H9 (cell line): ENCODE results near the gene DTX3L. TPM values are rescaled to one million over a fixed set of nuclear protein-coding genes. Genes with fewer than 3 reads are reported as not detected.

Experiments
- DNase-seq: peaks from one replicate; pipeline ENCODE4 v3.0.0-alpha.2; 2017
- H2AFZ ChIP-seq: one replicate; pipeline ENCODE4 v1.6.1; 2013; ENCODE audit warnings: mild to moderate bottlenecking, low read length, control low read depth, moderate library complexity
- H2AK5ac ChIP-seq: 2 replicates; pipeline ENCODE4 v1.6.1; 2013; ENCODE audit warnings: low read length, control low read depth, mixed read lengths; ENCODE audit not compliant: insufficient read length
- H2BK120ac ChIP-seq: one replicate; pipeline ENCODE4 v1.6.1; 2013; ENCODE audit warnings: low read depth, mild to moderate bottlenecking, low read length, control low read depth, inconsistent platforms; ENCODE audit not compliant: poor library complexity, severe bottlenecking
- H2BK12ac ChIP-seq: 2 replicates; pipeline ENCODE4 v1.6.1; 2013; ENCODE audit warnings: low read length, control low read depth, mixed read lengths, low read depth; ENCODE audit not compliant: insufficient read length
- H2BK15ac ChIP-seq: 2 replicates; pipeline ENCODE4 v1.6.1; 2013; ENCODE audit warnings: low read depth, low read length, control low read depth
- H2BK20ac ChIP-seq: one replicate; pipeline ENCODE4 v1.6.1; 2013; ENCODE audit warnings: low read depth, mild to moderate bottlenecking, low read length, control low read depth, inconsistent platforms; ENCODE audit not compliant: poor library complexity, severe bottlenecking
- H2BK5ac ChIP-seq: 2 replicates; pipeline ENCODE4 v1.6.1; 2013; ENCODE audit warnings: low read length, control low read depth, mixed read lengths; ENCODE audit not compliant: insufficient read length
- H3K14ac ChIP-seq: 2 replicates; pipeline ENCODE4 v1.6.1; 2013; ENCODE audit warnings: low read length, control low read depth; ENCODE audit not compliant: insufficient read depth
- H3K18ac ChIP-seq: 2 replicates; pipeline ENCODE4 v1.6.1; 2013; ENCODE audit warnings: low read depth, mild to moderate bottlenecking, mixed read lengths, low read length, control low read depth; ENCODE audit not compliant: insufficient read length
- H3K23ac ChIP-seq: 2 replicates; pipeline ENCODE4 v1.6.1; 2013; ENCODE audit warnings: low read length, control low read depth, mixed read lengths, low read depth; ENCODE audit not compliant: insufficient read length
- H3K23me2 ChIP-seq: 2 replicates; pipeline ENCODE4 v1.6.1; 2013; ENCODE audit warnings: low read depth, mild to moderate bottlenecking, mixed read lengths, low read length, control low read depth; ENCODE audit not compliant: insufficient read length, poor library complexity, severe bottlenecking
- H3K27ac ChIP-seq: 2 replicates; pipeline ENCODE4 v1.5.1; 2013; ENCODE audit warnings: low read length, control low read depth, mixed read lengths, low read depth; ENCODE audit not compliant: insufficient read length
- H3K27me3 ChIP-seq: 2 replicates; pipeline ENCODE4 v1.6.1; 2013; ENCODE audit warnings: low read length, control low read depth, inconsistent platforms; ENCODE audit not compliant: insufficient read depth
- H3K4ac ChIP-seq: 2 replicates; pipeline ENCODE4 v1.6.1; 2013; ENCODE audit warnings: low read depth, mild to moderate bottlenecking, control low read depth, inconsistent platforms, low read length, moderate library complexity
- H3K4me1 ChIP-seq: 2 replicates; pipeline ENCODE4 v1.6.1; 2013; ENCODE audit warnings: low read length, control low read depth, inconsistent platforms; ENCODE audit not compliant: insufficient read depth
- H3K4me2 ChIP-seq: 2 replicates; pipeline ENCODE4 v1.6.1; 2013; ENCODE audit warnings: low read length, control low read depth, mixed read lengths; ENCODE audit not compliant: insufficient read length, insufficient read depth
- H3K56ac ChIP-seq: 2 replicates; pipeline ENCODE4 v1.6.1; 2013; ENCODE audit warnings: low read depth, mild to moderate bottlenecking, mixed read lengths, low read length, control low read depth; ENCODE audit not compliant: insufficient read length
- H3K79me1 ChIP-seq: 2 replicates; pipeline ENCODE4 v1.6.1; 2013; ENCODE audit warnings: low read depth, mild to moderate bottlenecking, moderate library complexity, low read length, control low read depth, inconsistent platforms; ENCODE audit not compliant: insufficient read depth, poor library complexity, severe bottlenecking
- H3K79me2 ChIP-seq: 2 replicates; pipeline ENCODE4 v1.6.1; 2013; ENCODE audit warnings: low read length, control low read depth, inconsistent platforms; ENCODE audit not compliant: insufficient read depth
- H3K9ac ChIP-seq: 2 replicates; pipeline ENCODE4 v1.6.1; 2013; ENCODE audit warnings: low read length, control low read depth, mixed read lengths; ENCODE audit not compliant: insufficient read length; ENCODE audit errors: extremely low read depth
- H3K9me3 ChIP-seq: one replicate; pipeline ENCODE4 v1.6.1; 2013; ENCODE audit warnings: low read depth, low read length, inconsistent platforms; ENCODE audit not compliant: control insufficient read depth
- H3T11ph ChIP-seq: one replicate; pipeline ENCODE4 v1.6.1; 2013; ENCODE audit warnings: mild to moderate bottlenecking, low read length, control low read depth, inconsistent platforms
- H4K20me1 ChIP-seq: one replicate; pipeline ENCODE4 v1.6.1; 2013; ENCODE audit not compliant: control insufficient read depth, insufficient read length, insufficient read depth
- H4K5ac ChIP-seq: 2 replicates; pipeline ENCODE4 v1.6.1; 2013; ENCODE audit warnings: low read depth, mild to moderate bottlenecking, mixed read lengths, low read length, control low read depth; ENCODE audit not compliant: insufficient read length
- H4K8ac ChIP-seq: replicated peaks from 2 replicates; pipeline ENCODE4 v1.6.1; 2013; ENCODE audit warnings: low read length, control low read depth, mixed read lengths, low read depth; ENCODE audit not compliant: insufficient read length
- H4K91ac ChIP-seq: 2 replicates; pipeline ENCODE4 v1.6.1; 2013; ENCODE audit warnings: low read depth, mild to moderate bottlenecking, moderate library complexity, mixed read lengths, low read length, control low read depth; ENCODE audit not compliant: insufficient read length
- H3K27ac Mint-ChIP-seq, 3 experiments: 2 replicates in 2 of 3; 3 replicates in 1 of 3; pipeline ENCODE4 v1.8.0; 2020 to 2021; ENCODE audit warnings: mixed read lengths in 3 of 3, mild to moderate bottlenecking in 1 of 3, moderate library complexity in 1 of 3
- H3K27me3 Mint-ChIP-seq: 2 replicates; pipeline ENCODE4 v1.8.0; 2021; ENCODE audit warnings: low read depth, mild to moderate bottlenecking, moderate library complexity, mixed read lengths
- H3K36me3 Mint-ChIP-seq, 3 experiments: 2 replicates in 2 of 3; 3 replicates in 1 of 3; pipeline ENCODE4 v1.8.0; 2020 to 2021; ENCODE audit warnings: low read depth in 3 of 3, mixed read lengths in 3 of 3; ENCODE audit not compliant: insufficient read depth in 1 of 3
- H3K4me1 Mint-ChIP-seq, 2 experiments: 2 replicates each; pipeline ENCODE4 v1.8.0; 2020; ENCODE audit warnings: mixed read lengths in 2 of 2
- H3K4me3 Mint-ChIP-seq, 2 experiments: 2 replicates in 1 of 2; 3 replicates in 1 of 2; pipeline ENCODE4 v1.8.0; 2020 to 2021; ENCODE audit warnings: mild to moderate bottlenecking in 2 of 2, mixed read lengths in 2 of 2, moderate library complexity in 1 of 2
- H3K9me3 Mint-ChIP-seq, 2 experiments: 2 replicates in 1 of 2; 3 replicates in 1 of 2; pipeline ENCODE4 v1.8.0; 2020; ENCODE audit warnings: mild to moderate bottlenecking in 2 of 2, mixed read lengths in 2 of 2, moderate library complexity in 1 of 2
- WGBS: extraction: QIAGEN DNeasy Blood & Tissue Kit; methylation state at CpG from one replicate; pipeline ENCODE4 v1.1.7; 2013; ENCODE audit warnings: missing lambda C conversion rate, low lambda C conversion rate, mixed read lengths; ENCODE audit not compliant: insufficient read length; ENCODE audit errors: extremely low coverage; 5-methylcytosine and 5-hydroxymethylcytosine counted together
- total RNA-seq: library from RNA; stranded (reverse); gene quantifications from 2 replicates; pipeline ENCODE4 v1.2.1, GENCODE V29; 2021
- TF ChIP-seq, protein P1 (sequence below): fragments of 200-600 bp; sonication (generic); conservative IDR thresholded peaks from 3 replicates; pipeline ENCODE4 v1.8.0; 2021; ENCODE audit warnings: antibody characterized with exemption, mild to moderate bottlenecking

Gene DTX3L
- total RNA-seq, 1 experiment from 2014 or later: 7.5 TPM

DNA sequence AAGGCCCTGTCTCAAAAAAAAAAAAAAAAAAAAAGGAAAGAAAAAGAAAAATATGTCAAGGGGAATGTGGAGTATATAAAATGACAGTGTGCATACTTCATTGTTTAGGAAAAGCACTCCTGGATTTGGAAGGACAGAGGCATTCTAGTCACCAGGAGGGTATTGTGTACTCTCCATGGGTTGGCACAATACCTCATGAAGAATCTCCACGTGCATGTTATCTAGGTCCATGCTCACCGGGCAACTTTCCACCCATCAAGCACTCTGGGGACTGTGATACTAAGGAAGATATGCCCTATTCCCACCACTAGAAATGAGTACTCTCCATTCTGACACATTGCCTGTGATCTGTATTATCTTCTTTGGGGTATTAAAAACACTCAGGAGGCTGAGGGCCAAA is 34.0 kb upstream of the DTX3L start:
- Histone ChIP-seq H3K79me1 (no peaks in the 10 kb centered on the region), H3K23me2 (no peaks in the 10 kb centered on the region), H2BK120ac (no peak overlapping the region), H3K23ac (no peak overlapping the region), H3T11ph (no peak overlapping the region), H3K9me3 (no peaks in the 10 kb centered on the region), H4K5ac (no peak overlapping the region), H3K14ac (no peak overlapping the region), H3K4me1 (no peaks in the 10 kb centered on the region), H2BK20ac (no peak overlapping the region), H3K79me2 (no peaks in the 10 kb centered on the region), H3K27me3 (no peaks in the 10 kb centered on the region), H4K20me1 (no peaks in the 10 kb centered on the region), H3K56ac (no peak overlapping the region), H3K4me2 (no peak overlapping the region), H3K27ac (no peak overlapping the region), H3K9ac (no peak overlapping the region), H2BK12ac (no peak overlapping the region), H2BK5ac (no peak overlapping the region), H2AK5ac (no peak overlapping the region), H2BK15ac (no peak overlapping the region), H3K18ac (no peak overlapping the region), H4K8ac (no peak overlapping the region), H3K4ac (no peak overlapping the region), H4K91ac (no peak overlapping the region), H2AFZ (no peak overlapping the region)
- DNase-seq: no peak
- no peak overlapping the region for H3K27ac Mint-ChIP-seq
- no CpG with 5 or more reads among the region's 2 CpGs for WGBS
- H3K4me1 Mint-ChIP-seq: peaks cover under 1 to 2% of the 10 kb centered on the region in 2 experiments; a peak in 1 of 4 replicates
- TF ChIP-seq, protein P1, sequence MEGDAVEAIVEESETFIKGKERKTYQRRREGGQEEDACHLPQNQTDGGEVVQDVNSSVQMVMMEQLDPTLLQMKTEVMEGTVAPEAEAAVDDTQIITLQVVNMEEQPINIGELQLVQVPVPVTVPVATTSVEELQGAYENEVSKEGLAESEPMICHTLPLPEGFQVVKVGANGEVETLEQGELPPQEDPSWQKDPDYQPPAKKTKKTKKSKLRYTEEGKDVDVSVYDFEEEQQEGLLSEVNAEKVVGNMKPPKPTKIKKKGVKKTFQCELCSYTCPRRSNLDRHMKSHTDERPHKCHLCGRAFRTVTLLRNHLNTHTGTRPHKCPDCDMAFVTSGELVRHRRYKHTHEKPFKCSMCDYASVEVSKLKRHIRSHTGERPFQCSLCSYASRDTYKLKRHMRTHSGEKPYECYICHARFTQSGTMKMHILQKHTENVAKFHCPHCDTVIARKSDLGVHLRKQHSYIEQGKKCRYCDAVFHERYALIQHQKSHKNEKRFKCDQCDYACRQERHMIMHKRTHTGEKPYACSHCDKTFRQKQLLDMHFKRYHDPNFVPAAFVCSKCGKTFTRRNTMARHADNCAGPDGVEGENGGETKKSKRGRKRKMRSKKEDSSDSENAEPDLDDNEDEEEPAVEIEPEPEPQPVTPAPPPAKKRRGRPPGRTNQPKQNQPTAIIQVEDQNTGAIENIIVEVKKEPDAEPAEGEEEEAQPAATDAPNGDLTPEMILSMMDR: no peak
- no peaks in the 10 kb centered on the region for H3K27me3 Mint-ChIP-seq
- H3K9me3 Mint-ChIP-seq: no peaks in the 10 kb centered on the region
- no peak overlapping the region for H3K4me3 Mint-ChIP-seq
- no peaks in the 10 kb centered on the region; a peak in 1 of 7 replicates for H3K36me3 Mint-ChIP-seq
